Adrenal gland (tissue), 5 donors: ENCODE data around the gene OSBP2.

ENCODE experiments used
- POLR2A ChIP-seq, 2 donors: fragments of 450-650 bp; IDR thresholded peaks; one replicate each; pipeline ENCODE4 v1.6.1; 2017; ENCODE audit warnings: antibody characterized with exemption in 2 of 2, mild to moderate bottlenecking in 2 of 2, moderate library complexity in 1 of 2
- TF ChIP-seq, protein P1 (sequence below), 6 experiments: fragments of 450-650 bp in 4 of 6; fragments of 200-600 bp in 2 of 6; sonication (generic) in 1 of 6; IDR thresholded peaks; 1 replicate in 5 of 6; 2 replicates in 1 of 6; pipeline versions ENCODE4 v1.5.1 to v1.8.0; 2016 to 2021; ENCODE audit warnings: antibody characterized with exemption in 6 of 6, mild to moderate bottlenecking in 2 of 6, moderate library complexity in 1 of 6
- donor health status: DM: no; HTN: no; CAD: no.

DNA sequence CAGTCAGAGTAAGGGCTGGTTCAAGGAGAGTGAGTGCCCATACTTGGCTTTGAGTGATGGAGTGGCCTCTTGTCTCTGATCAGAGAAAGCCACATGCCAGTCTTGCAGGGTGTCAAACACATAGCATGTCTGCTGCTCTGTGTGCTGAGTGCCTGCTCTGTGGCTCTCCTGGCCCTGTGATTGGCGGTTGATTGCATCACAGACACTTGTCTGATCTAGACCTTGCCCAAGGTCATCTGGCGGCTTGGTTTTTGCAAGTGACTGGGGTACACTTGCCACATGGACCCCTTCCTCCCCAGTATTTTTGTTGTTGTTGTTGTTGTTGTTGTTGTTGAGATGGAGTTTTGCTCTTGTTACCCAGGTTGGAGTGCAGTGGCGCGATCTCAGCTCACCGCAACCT is 10.3 kb downstream of the OSBP2 start:
- TF ChIP-seq, protein P1, sequence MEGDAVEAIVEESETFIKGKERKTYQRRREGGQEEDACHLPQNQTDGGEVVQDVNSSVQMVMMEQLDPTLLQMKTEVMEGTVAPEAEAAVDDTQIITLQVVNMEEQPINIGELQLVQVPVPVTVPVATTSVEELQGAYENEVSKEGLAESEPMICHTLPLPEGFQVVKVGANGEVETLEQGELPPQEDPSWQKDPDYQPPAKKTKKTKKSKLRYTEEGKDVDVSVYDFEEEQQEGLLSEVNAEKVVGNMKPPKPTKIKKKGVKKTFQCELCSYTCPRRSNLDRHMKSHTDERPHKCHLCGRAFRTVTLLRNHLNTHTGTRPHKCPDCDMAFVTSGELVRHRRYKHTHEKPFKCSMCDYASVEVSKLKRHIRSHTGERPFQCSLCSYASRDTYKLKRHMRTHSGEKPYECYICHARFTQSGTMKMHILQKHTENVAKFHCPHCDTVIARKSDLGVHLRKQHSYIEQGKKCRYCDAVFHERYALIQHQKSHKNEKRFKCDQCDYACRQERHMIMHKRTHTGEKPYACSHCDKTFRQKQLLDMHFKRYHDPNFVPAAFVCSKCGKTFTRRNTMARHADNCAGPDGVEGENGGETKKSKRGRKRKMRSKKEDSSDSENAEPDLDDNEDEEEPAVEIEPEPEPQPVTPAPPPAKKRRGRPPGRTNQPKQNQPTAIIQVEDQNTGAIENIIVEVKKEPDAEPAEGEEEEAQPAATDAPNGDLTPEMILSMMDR (IDR thresholded peaks at IDR 0.05), result no peak
- no peak for TF ChIP-seq POLR2A (IDR thresholded peaks at IDR 0.05)
